DND-41 (cell line): ENCODE measurements around the gene ASIC1.

Source experiments
- EZH2 ChIP-seq: IDR thresholded peaks from 3 replicates; pipeline ENCODE4 v1.6.1; 2012; ENCODE audit warnings: borderline replicate concordance, low read depth, mild to moderate bottlenecking, moderate library complexity, low read length, inconsistent platforms; ENCODE audit not compliant: severe bottlenecking
- TF ChIP-seq, protein P1 (sequence below): IDR thresholded peaks from 2 replicates; pipeline ENCODE4 v1.5.1; 2012; ENCODE audit warnings: borderline replicate concordance, low read length, moderate library complexity, mild to moderate bottlenecking; ENCODE audit not compliant: poor library complexity, severe bottlenecking; ENCODE audit errors: extremely low read depth

GRCh38 chr12:50100561-50100960, 43.2 kb downstream of the ASIC1 start:
- TF ChIP-seq, protein P1, sequence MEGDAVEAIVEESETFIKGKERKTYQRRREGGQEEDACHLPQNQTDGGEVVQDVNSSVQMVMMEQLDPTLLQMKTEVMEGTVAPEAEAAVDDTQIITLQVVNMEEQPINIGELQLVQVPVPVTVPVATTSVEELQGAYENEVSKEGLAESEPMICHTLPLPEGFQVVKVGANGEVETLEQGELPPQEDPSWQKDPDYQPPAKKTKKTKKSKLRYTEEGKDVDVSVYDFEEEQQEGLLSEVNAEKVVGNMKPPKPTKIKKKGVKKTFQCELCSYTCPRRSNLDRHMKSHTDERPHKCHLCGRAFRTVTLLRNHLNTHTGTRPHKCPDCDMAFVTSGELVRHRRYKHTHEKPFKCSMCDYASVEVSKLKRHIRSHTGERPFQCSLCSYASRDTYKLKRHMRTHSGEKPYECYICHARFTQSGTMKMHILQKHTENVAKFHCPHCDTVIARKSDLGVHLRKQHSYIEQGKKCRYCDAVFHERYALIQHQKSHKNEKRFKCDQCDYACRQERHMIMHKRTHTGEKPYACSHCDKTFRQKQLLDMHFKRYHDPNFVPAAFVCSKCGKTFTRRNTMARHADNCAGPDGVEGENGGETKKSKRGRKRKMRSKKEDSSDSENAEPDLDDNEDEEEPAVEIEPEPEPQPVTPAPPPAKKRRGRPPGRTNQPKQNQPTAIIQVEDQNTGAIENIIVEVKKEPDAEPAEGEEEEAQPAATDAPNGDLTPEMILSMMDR = no peak
- no peak for TF ChIP-seq EZH2
